ENCODE data around the gene CD247.

- TF ChIP-seq GLIS3 (CRISPR knock-in tag; IDR thresholded peaks at IDR 0.05) (no peak), TOX (CRISPR knock-in tag; IDR thresholded peaks at IDR 0.05; ENCODE audit: borderline replicate concordance) (no peak), PPARA (CRISPR knock-in tag; IDR thresholded peaks at IDR 0.05; ENCODE audit: borderline replicate concordance) (no peak), RARB (CRISPR knock-in tag; IDR thresholded peaks at IDR 0.05) (no peak), ARNTL (CRISPR knock-in tag; IDR thresholded peaks at IDR 0.05; ENCODE audit: borderline replicate concordance, low read depth) (no peak), ESRRG (CRISPR knock-in tag; IDR thresholded peaks at IDR 0.05) (no peak), TSHZ2 (CRISPR knock-in tag; IDR thresholded peaks at IDR 0.05) (no peak), ISL1 (CRISPR knock-in tag; IDR thresholded peaks at IDR 0.05) (no peak)
- TF ChIP-seq, protein P1, sequence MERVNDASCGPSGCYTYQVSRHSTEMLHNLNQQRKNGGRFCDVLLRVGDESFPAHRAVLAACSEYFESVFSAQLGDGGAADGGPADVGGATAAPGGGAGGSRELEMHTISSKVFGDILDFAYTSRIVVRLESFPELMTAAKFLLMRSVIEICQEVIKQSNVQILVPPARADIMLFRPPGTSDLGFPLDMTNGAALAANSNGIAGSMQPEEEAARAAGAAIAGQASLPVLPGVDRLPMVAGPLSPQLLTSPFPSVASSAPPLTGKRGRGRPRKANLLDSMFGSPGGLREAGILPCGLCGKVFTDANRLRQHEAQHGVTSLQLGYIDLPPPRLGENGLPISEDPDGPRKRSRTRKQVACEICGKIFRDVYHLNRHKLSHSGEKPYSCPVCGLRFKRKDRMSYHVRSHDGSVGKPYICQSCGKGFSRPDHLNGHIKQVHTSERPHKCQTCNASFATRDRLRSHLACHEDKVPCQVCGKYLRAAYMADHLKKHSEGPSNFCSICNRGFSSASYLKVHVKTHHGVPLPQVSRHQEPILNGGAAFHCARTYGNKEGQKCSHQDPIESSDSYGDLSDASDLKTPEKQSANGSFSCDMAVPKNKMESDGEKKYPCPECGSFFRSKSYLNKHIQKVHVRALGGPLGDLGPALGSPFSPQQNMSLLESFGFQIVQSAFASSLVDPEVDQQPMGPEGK (CRISPR knock-in tag; IDR thresholded peaks at IDR 0.05; ENCODE audit: borderline replicate concordance), result no peak
Observed at GRCh38 chr1:167452483-167452882, 65.8 kb downstream of the CD247 start.
